Stimulated activated CD4-positive, alpha-beta T cell treated with anti-CD3 and anti-CD28 coated beads, Interleukin-1b, Interleukin-23, amount 100 ng/mL, for 24 hours (primary cell): ENCODE data around the gene INTS4.
"Not testable (repeated sequence)": the region's sequence is repeated elsewhere in the genome, so short reads cannot be mapped to it uniquely, and the experiment has no call there.

Experiments
- DNase-seq, 4 experiments: peaks; one replicate each; pipeline ENCODE4 v3.0.0-alpha.2; 2020; ENCODE audit warnings: low read depth in 4 of 4, low spot score in 1 of 4

The INTS4 gene

DNA sequence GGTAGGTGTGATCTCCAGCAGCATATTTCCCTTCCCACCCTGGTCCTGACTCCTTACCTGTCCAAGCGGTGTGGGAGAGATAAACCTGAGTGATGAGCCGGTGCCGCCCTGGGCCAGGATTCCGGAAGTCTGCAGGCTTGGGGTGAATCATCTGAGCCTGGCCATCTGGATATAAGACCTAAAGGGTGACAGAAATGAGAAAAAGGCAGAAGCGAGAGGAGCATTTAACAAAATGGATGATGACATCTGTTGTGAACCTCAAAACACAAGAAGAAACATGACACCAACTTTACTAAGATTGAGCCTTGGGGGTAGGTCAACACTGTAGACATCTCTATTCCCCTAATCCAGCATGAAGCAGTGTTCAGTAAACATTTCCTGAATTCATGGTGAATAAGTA, 110.7 kb downstream of the INTS4 start:
- DNase-seq: no peak

DNA sequence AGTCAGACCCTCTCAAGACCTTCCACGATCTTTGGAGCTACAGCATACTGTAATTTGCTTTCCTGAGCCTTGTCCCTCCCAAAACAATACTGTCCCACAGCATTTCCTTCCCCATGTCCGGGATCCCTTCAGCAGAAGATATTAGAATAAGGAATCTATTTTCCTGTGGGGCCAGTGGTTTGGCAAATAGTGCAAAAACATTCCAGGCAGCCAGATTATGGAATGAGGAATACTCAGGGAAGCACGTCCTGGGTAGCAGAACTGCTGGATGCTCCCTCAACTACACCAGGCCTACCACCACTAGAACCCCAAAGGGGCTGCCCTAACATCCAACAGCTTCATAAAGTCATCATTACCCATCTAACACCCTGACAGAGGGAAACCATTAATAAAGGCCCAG, 112.1 kb downstream of the INTS4 start:
- DNase-seq: no peak

DNA sequence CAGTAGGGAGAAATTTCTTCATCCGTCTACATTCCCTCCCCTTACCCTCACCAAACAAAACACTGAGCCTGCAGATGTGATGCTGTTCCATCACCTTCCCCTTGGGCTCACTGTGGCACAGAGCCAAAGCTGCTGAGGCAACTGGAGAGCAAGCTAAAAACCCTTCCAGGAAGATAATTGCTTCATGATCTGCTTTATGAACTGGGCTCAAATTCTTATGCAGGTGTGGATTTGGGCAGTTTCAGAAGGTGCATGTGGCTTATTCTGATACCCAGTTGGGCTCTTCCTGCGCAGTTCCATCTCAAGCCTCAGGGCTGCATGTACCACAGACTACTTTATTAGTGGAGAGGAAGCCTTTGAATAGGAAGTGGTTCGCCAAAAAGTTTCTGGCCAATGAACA, 115.2 kb downstream of the INTS4 start:
- no peak for DNase-seq

DNA sequence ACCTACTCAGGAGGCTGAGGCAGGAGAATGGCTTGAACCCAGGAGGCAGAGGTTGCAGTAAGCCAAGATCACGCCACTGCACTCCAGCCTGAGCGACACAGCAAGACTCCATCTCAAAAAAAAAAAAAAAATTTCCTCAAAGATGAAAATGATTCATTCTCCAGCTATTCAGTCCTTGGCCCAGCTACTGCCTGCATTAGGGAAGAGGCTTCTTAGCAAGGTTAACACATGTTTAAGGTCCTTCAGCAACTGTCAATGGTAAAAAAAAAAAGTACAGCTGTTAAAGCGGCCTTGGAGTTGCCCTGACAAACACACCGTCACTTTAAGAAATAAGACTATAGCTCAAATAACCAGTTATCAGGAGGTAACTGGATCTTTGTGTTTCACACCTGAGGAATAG, 116.2 kb downstream of the INTS4 start:
- DNase-seq: not testable (repeated sequence)

DNA sequence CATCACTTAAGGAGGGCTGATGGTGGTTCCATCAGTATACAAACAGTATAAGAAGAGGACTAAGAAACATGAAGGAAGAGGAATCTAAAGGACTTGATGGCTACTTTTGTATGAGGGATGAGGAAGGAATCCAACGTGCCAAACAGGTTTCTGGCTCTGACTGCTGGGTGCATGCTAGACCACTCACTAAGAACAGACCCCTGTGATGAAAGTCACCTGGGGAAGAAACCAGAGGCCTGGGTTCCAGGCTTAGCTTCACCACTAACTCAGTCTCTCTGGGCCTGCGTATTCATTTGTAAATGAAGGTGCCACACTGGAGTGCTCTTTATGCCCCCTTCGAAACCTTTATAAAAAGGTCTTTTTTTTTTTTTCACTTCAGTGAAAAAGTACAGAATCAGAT, 118.4 kb downstream of the INTS4 start:
- no peak for DNase-seq

DNA sequence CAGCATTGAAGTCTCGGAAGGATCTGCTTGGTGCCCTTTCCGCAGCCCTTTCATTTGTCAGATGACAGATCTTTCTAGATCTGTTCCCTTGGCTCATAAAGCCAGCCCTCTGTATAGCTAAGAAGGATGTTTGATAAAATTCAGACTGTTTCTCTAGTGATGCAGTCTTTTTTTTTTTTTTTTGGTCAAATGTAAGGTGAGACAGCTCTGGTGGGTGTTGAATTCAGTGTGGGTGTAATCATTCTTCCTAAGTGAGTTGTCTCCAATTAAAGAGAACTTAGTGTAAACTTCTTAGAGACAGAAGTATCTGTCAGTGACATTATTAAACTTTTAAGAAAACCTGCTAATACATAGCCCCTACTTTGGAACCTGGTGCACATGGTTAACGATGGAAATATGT, 120.3 kb downstream of the INTS4 start:
- DNase-seq: no peak

DNA sequence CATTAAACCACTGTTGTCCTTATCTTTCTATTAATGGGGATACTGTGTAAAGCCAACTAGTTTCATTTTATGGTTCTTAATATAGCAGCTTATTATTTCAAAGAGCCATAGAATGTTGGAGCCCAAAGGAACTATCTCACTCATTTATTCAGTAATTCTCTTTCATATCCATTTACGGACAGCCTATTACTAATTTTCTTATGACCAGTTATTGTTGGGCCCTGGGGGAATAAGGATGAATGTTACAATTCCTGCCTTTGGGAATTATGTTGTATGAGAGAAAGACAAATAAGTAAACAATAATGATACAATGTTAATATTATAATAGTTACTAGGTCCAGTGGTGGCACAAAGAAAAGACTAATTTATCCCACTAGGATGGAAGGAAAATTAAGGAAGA, 121.1 kb downstream of the INTS4 start:
- DNase-seq: no peak

DNA sequence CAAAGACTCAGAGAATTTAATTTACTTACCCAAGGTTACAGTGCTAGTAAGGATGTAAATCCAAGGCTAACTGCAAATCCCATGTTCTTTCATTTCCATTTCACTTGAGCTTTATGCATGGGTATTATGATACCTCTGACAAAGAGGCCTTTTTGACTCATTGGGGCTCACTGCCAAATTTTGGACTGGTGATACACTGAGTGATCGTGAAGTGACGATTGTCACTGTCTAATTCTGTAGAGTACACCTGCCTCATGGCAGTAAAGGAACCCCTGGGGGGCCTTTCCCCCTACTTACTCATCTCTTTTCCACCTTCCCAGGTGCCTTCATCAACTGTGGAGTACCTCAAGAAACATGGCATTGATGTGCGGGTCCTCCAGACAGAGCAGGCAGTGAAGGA, 122.6 kb downstream of the INTS4 start:
- DNase-seq: no peak

DNA sequence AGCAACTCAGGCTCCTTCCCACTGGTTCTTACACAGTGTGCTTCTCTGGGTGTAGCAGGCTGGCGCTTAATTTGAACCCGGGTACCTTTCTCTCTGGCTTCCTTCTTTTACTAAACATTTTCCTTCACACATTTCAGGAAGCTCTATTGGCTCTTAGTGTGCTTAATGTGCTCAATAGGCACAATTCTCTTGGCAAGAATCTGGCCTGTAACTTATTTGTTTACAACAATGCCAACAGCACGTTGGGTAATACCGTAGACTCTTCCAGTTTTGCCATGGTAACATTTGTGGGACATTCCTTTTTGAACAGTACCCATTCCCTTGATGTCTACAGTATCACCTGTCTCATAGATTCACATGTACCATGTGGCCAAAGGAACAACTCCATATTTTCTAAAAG, 125.7 kb downstream of the INTS4 start:
- no peak for DNase-seq

DNA sequence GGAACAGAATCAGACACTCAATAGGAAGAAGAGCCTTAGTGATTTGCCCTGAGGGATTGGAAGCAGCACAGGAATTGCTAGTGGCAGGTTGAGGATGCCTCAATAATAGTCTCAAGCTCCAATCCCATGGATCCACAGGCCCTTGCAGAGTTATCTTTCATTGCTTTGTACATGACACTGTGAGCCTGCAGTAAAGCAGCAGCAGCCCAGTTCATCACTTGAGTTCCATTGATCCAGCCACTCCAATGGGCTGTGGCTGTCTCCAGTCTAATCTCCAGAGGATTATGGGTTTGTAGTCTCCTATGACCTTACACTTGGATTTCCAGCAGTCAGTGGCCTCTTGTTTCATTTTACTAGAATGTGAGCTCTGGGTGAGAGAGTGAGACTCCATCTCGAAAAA, 128.1 kb downstream of the INTS4 start:
- DNase-seq: no peak

DNA sequence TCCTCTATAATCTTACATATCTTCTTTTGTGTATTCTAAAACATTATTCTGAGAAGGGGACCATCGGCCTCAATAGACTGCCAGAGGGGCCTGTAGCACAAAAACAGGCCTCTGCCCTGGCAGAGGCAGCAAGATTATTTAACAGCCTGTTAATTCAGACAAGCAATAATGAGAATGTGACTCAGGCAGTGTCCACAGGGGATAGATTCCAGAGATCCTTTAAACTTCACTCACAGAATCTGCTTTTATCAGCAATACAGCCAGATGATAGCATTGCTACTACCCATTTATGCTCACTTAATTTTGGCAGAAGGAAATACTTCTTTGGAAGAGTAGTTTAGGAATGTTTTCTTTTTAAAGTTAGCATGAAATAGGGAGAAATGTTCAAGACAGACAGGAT, 128.7 kb downstream of the INTS4 start:
- no peak for DNase-seq

DNA sequence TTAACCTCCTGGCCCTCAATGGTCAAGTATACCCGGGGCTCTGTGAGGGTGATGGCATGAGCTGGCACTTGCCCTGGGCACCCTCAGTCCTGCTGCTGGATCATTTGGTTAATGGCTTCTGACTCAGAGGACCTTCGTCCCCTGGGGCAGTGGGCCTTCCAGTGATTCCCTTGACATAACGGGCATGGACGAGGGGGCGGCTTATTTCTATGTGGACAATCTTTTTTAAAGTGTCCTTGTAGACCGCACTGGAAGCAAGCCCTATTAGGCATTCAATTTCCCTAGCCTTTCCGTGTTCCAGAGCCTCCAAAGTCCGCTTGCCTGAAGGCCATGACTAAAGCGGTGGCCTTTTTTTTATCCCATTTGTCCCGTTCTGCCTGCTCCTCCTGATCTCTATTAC, 133.0 kb downstream of the INTS4 start:
- not testable (repeated sequence) for DNase-seq

DNA sequence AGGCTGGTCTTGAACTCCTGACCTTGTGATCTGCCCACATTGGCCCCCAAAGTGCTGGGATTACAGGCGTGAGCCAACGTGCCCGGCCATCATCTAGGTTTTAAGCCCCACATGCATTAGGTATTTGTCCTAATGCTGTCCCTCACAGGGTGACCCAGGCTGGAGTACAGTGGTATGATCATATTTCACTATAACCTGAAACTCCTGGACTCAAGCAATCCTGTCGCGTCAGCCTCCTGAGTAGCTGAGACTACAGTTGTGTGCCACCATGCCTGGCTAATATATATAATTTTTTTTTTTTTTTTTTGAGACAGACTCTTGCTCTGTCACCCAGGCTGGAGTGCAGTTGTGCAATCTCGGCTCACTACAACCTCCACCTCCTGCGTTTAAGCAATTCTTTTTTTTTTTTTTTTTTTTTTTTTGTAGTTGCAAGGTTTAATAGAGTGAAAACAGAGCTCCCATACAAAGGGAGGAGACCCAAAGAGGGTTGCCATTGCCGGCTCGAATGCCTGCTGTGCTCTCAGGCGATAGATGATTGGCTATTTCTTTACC, 136.5 kb downstream of the INTS4 start:
- not testable (repeated sequence) for DNase-seq

DNA sequence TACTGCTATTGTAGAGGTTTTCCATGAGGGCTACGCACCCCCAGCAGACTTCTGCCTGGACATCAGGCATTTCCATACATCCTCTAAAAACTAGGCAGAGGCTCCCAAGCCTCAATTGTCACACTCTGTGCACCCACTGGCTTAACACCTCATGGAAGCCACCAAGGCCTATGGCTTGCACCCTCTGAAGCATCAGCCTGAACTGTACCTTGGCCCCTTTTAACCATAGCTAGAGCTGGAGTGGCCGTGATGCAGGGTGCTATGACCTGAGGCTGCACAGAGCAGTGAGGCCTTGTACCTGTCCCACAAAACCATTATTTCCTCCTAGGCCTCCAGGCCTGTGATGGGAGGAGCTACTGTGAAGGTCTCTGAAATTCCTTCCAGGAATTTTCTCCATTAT, 139.6 kb downstream of the INTS4 start:
- DNase-seq: no peak

DNA sequence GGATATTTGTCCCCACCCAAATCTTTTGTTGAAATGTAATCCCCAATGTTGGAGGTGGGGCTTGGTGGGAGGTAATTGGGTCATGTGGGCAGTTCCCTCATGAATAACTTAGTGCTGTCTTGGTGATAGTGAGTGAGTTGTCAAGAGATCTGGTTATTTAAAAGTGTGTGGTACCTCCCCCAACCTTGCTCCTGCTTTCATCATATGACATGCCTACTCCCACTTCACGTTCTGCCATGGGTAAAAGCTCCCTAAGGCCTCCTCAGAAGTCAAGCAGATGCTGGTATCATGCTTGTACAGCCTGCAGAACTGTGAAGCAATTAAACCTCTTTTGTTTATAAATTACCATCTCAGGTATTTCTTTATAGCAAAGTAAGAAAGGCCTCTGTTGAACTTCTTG, 143.0 kb downstream of the INTS4 start:
- no peak for DNase-seq

DNA sequence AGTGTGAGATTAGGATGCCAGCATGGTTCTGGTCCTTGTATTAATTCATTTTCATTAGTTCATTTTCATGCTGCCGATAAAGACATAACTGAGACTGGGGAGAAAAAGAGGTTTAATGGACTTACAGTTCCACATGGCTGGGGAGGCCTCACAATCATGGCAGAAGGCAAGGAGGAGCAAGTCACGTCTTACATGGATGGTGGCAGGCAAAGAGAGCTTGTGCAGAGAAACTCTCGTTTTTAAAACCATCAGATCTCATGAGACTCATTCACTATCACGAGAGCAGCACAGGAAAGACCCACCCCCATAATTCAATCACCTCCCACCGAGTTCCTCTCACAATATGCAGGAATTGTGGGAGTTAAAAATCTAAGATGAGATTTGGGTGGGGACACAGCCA, 150.8 kb downstream of the INTS4 start:
- not testable (repeated sequence) for DNase-seq

DNA sequence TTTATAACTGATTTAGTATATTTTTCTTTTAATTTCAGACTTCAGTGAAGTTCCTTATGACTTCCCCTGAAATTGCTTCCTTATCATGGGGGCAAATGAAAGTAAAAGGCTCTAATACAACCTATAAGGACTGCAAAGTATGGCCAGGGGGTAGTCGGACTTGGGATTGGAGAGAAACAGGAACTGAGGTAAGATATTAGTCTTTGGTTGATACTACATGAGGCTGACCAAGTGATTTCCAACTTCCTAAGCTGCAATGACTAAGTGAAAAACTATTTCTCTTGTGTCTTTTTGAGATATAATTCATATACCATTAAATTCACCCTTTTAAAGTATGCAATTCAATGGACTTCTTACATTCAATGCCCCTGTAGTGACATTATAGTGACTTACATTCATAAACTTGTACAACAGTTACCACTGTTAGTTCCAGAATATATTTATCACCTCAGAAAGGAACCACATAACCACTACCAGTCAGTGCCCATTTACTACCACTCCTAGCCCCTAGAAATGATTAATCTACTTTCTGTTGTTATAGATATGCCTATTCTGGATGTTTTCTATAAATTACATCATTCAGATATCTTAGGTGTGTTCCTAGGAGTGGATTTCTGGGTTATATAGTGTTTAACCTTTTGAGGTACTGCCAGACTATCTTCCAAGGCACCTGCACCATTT, 151.9 kb downstream of the INTS4 start:
- no peak for DNase-seq

DNA sequence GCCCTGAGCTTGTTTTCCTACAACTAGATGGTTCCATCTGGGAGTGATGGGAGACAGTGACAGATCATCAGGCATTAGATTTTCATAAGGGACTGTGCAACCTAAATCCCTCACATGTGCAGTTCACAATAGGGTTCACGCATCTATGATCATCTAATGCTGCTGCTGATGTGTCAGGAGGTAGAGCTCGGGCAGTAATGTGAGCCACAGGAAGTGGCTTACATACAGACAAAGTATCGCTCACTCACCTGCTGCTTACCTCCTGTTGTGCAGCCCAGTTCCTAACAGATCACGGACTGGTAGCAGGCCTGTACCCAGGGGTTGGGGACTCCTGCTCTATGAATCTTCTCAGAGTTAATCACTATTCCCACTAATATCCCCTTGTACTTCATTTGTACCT, 161.2 kb downstream of the INTS4 start:
- DNase-seq: no peak

DNA sequence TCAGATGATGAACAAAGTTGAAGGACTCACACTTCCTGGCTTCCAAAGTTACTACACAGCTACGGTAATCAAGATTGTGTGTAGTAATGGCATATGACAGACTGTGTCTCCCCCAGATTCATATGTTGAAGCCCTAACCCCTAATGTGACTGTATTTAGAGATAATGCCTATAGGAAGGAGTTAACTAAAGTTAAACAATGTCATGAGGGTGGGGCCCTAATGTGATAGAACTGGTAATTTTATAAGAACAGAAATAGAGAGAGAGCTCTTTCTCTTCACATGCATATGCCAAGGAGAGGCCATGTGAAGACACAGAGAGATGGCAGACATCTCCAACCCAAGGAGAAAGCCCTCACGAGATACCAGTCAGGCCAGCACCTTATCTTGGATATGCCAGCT, 165.5 kb downstream of the INTS4 start:
- no peak for DNase-seq
